Measurements from ENCODE around the gene ADGRB2. TPM values are rescaled to one million over a fixed set of nuclear protein-coding genes. Genes with fewer than 3 reads are reported as not detected.
A peak's percentile ranks its signal among the peaks of the same experiment; 100 is the strongest.
"Not testable (repeated sequence)": the region's sequence is repeated elsewhere in the genome, so short reads cannot be mapped to it uniquely, and the experiment has no call there.

The ADGRB2 gene
- total RNA-seq, 2 donors from 2014 or later = 3.8 to 5.3 TPM

DNA sequence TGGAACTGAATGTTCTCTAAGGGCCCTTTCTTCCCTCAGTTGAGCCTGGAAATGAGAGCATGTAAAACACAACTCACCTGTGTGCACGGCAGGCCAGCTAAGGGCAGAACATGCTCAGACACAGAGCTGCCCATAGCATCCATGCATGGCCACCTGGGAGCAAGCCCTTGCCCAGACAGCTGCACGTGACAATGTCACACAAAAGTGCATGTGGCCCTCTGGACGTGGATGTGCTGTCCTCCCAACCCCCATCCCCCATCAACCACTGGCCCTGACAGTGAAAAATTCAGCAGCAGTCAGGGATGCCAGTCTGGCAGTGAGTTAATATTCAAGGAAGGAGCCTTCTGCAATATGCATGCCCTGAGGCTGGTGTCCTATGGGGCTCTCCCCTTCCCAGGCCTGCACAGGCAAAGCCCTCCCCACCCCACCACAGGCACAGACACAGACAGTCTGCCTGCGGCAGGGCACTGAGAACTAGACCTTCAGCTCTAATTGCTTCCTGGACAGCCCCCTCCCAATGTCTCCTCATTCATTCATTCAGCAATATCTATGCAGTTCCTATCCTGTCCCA is 45.7 kb downstream of the ADGRB2 start:
- intact Hi-C loops (cut with DNase I) = loop anchor here in 1 of 2 donors (10.0 kb wide), 2 partner anchors 66 to 144 kb away; partner anchors contain the start of gene TINAGL1

DNA sequence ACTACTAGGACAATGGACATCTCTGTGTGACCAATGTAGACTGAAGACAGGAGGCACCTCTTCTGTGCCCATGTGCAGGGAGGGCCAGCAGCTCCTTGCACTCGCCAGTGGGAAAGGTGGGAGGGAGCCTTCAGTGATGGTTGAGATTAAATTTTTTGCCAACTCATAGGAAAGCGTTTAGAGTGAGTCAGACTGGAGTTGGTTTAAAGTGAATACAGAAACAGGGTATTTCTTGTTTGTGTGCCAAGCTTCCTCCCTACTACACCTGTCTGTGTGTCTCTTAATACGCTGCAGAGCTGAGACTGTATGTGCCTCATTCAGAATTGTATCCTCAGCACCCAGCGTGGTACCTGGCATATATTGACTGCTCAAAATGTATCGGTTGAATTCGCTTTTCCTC is 46.8 kb downstream of the ADGRB2 start:
- intact Hi-C loops (cut with DNase I) = loop anchor here in 1 of 2 donors (10.0 kb wide), 2 partner anchors 67 to 143 kb away; partner anchors contain the start of gene TINAGL1
- no peak for DNase-seq (ENCODE audit: low spot score)

More for the DNA sequence above, 45.7 kb downstream of the ADGRB2 start:
- DNase-seq (ENCODE audit: low spot score) = no peak

DNA sequence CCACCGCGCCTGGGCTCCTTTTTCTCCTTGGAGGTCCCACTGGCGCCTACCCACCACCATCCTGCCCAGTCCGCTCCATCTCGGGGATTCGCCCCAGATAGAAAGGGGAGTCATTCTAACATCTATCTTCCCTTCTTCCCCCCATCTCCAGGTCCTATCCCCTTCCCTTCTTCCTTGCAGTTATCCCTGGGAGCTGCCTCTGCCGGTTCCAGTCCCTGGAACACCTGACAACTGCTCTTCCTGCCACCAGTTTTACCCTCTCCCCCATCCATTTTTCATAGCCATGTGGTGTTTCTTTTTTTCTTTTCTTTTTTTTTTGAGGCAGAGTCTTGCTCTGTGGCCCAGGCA is 48.3 kb downstream of the ADGRB2 start:
- intact Hi-C loops (cut with DNase I) = loop anchor here in 1 of 2 donors (10.0 kb wide), 2 partner anchors 69 to 141 kb away; partner anchors contain the start of gene TINAGL1
- no peak for DNase-seq (ENCODE audit: low spot score)

DNA sequence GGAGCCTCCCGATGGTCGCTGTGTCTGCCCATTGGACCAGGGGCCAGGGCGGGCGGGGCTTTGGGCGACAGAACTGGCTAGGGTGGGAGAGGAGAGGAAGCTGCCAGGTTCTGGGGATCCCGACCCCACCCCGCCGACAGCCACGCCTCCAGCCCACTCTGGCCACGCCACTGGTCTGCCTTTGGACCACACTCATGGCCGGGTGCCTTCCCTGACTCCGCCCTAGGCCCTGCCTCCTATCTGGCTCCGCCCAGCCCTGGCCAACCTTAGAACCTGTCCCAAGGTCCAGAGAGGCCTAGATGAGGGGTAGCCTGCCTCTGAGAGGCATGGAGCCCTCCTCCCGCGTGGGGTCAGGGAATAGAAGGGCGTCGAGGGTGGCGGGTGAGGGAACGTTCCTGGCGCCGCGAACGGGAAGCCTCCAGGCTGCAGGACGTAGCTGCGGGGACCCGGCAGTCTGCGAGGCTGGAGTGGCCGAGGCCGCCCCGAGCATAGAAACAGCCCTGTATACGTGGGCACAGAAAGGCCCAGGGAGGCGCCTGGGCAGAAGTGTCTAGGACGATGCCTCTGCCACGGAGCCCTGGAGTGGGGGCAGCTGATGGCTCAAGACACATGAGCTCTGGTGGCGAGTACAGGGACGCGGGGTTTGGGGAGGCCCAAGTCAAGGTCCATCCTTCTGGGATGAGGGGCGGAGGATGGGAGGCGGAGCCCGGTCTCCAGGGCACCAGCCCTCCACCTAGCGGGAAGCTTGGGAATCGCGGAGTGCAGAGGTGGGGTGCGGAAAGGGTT is 48.9 kb downstream of the ADGRB2 start:
- peak; percentile 98 for DNase-seq (ENCODE audit: low spot score)
- intact Hi-C loops (cut with DNase I) = loop anchor here in 1 of 2 donors (10.0 kb wide), 2 partner anchors 70 to 140 kb away; partner anchors contain the start of gene TINAGL1

DNA sequence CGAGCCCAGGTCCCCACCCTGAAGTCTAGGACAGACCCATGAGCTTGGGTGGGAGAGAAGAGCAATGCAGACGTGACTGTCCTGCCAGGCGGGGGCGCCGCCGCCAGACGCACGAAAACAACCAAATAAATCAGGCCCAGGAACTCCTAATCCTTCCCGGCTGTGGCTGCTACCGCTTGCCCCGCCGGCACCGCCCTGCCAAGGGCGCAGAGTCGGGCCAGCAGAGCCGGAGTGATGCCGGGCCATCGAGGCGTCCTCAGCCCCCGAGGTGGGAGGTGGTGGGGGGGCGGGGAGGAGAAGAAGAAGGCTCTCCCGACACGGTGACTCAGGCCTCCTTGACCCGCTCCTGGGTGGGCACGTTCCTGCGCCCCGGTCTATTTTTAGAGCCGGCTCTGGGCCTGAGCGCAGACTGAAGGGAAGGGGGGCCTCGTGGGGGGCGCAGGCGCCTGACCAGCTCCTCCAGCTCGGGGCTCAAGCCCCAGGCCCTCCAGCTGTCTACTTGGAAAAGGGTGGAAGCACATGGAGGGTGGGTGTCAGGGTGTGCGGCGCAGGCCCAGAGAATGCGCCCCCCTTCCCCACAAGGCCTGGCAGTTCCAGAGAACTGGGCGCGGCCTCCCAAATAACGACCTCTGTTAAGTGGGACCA is 49.6 kb downstream of the ADGRB2 start:
- DNase-seq (ENCODE audit: low spot score) = peak; percentile 96
- intact Hi-C loops (cut with DNase I) = loop anchor here in 1 of 2 donors (10.0 kb wide), 2 partner anchors 70 to 140 kb away; partner anchors contain the start of gene TINAGL1

DNA sequence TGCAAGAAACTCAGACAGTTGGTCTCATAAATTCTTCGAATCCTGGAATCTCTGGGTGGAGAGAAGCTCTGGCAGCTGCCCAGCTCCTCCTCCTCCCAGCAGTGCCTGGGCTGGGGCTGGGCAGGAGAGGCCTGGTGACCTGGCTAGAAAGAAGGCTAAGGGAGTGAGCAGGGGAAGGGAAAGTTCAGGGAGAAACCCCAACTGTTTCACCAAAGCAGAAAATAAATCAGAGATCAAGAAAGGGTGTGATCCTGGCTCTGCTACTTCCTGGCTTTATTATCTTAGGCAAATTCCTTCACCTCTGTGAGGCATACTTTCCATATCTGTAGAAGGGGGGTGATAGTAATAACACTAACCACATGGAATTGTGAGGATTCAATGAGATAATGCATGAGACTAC is 51.5 kb downstream of the ADGRB2 start:
- intact Hi-C loops (cut with DNase I) = loop anchor here in 1 of 2 donors (10.0 kb wide), 2 partner anchors 72 to 138 kb away; partner anchors contain the start of gene TINAGL1
- DNase-seq (ENCODE audit: low spot score) = peak; percentile 94

DNA sequence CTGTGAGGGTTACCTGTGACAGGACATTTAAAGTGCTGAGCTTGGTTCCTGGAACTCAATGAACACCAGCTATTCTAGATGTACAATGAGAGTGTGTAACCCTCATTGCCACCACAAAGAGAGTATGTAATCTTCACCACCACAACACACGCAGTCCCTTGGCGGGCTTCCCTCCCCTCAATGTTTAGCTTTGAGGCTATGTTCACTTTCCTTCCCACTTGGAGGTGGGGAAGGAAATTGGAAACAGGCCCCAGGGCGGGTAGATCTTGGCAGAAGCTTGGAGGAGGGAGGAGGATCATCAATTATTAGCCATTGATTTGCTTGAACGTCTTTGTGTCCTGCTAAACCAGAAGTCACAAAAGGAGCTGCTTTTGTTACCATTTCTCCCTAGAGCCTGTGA is 52.1 kb downstream of the ADGRB2 start:
- intact Hi-C loops (cut with DNase I) = loop anchor here in 1 of 2 donors (10.0 kb wide), 2 partner anchors 73 to 137 kb away; partner anchors contain the start of gene TINAGL1
- no peak for DNase-seq (ENCODE audit: low spot score)

DNA sequence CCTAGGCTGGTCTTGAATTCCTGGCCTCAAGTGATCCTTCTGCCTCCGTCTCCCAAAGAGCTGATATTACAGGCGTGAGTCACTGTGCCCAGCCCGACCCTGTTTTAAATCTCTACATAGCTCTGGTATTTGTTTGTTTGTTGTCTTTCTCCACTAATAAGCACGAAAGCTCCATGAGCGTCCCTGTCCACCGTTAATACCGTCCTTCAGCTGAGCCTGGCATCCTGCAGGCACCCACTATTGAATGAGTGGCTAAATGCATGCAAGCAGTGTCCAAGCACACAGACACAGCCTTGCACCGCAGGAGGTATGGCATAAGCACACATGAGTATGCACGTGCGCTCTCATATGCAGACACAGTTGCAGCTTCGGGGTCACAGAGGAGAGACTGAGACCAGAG is 55.8 kb downstream of the ADGRB2 start:
- DNase-seq (ENCODE audit: low spot score) = no peak
- intact Hi-C loops (cut with DNase I) = loop anchor here in 1 of 2 donors (5.0 kb wide), 1 partner anchor 46 kb away; no protein-coding TSS in a partner anchor

DNA sequence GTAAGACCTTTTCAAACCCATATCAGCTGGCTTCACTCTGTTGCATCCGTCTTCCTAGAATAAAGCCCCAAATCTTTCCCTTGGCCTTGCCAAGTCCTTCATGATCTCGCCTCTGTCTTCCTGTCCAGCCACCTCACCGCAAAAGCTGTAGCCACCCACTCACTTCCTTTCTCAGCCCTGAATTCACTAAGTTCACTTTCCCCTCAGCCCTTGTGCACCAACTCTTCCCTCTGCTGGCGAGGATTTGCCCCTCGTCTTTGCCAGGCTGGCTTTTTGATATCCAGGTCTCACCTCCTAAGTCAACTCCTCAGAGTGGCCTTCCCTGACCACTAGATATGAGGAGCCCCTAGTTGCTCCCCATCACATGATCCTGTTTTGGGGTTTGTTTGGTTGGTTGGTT is 56.4 kb downstream of the ADGRB2 start:
- no peak for DNase-seq (ENCODE audit: low spot score)
- intact Hi-C loops (cut with DNase I) = loop anchor here in 1 of 2 donors (5.0 kb wide), 1 partner anchor 45 kb away; no protein-coding TSS in a partner anchor

DNA sequence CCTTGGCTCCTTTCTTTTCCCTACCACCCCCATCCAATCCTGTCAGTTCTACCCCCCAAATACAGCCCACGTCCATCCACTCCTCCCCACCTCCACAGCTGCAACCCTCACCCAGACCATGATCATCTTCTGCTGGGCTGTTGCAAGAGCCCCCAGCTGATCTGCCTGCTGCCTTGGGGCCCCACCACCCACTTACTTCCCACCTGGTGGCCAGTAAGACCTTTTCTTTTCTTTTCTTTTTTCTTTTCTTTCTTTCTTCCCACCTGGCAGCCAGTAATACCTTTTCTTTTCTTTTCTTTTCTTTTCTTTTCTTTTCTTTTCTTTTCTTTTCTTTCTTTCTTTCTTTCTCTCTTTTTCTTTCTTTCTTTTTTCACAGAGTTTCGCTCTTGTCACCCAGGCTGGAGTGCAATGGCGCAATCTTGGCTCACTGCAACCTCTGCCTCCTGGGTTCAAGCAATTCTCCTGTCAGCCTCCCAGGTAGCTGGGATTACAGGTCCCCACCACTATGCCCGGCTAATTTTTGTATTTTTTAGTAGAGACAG is 57.0 kb downstream of the ADGRB2 start:
- DNase-seq (ENCODE audit: low spot score) = not testable (repeated sequence)
- intact Hi-C loops (cut with DNase I) = loop anchor here in 1 of 2 donors (5.0 kb wide), 1 partner anchor 45 kb away; no protein-coding TSS in a partner anchor

DNA sequence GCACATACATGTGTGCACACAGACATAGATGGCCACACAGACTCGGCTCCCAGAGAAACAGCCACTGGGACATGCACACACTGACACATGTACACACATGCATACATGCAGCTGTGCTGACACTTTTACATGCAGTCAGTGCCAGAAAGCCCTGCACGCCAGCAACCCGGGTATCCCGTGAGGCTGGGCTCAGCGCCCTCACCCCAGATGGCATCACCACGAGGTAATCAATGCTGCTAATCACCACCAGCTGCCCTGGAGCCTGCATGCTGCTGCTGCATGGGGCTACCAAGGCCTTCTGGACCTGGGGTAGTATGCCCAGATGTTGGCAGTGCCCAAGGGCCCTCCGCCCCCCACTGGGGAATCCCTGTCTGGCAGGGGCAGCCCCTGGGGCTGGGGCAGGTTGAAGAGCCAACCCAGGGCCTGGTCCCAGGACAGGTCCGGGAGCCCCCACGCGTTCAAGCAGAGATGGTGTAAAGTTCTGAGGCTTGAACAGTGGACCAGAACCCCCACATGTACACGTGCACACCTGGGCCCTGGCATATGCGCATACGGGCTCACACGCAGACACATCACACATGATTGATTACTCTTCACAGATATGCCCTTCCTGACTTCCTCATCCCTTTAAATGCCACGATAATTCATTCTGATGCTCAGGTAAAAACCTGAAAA is 57.6 kb downstream of the ADGRB2 start:
- DNase-seq (ENCODE audit: low spot score) = no peak
- intact Hi-C loops (cut with DNase I) = loop anchor here in 1 of 2 donors (5.0 kb wide), 1 partner anchor 44 kb away; no protein-coding TSS in a partner anchor

DNA sequence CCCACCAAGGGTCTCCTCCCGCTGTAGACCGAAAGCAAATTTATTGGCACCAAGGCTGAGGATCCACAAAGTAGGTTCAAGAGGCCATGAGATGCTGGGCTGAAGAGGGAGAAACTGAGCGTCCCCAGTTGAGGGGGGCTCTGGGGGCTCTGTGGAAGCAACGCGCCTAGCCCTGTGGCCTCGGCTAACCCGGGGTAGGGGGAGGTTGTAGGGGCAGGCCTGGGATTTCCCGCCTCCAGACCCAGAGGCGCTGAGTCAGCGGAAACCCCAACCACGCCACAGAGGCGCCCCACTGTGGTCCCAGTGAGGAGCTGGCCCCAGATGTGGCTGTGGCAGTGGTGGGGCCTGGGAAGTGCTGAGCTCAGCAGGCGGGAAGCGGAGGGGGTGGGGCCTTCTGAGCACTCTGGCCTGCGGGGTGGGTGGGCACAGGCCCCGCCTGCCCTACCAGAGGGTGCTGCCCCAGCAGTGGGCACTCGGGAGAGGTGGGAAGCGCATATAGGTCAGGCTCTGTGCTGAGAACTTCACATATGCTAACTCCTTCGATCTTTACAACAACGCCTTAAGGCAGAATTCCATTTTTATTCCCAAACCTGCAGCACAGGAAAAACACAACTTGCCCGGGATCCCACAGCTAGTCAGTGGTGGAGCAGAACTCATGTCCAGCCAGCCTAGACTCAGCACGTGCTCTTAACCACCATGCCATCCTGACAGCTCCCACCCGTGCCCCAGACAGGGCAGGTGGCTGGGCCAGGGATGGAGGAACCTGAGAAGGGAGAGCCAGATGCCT is 58.9 kb downstream of the ADGRB2 start:
- DNase-seq (ENCODE audit: low spot score) = peak; percentile 93
- intact Hi-C loops (cut with DNase I) = loop anchor here in 1 of 2 donors (5.0 kb wide), 1 partner anchor 43 kb away; no protein-coding TSS in a partner anchor

DNA sequence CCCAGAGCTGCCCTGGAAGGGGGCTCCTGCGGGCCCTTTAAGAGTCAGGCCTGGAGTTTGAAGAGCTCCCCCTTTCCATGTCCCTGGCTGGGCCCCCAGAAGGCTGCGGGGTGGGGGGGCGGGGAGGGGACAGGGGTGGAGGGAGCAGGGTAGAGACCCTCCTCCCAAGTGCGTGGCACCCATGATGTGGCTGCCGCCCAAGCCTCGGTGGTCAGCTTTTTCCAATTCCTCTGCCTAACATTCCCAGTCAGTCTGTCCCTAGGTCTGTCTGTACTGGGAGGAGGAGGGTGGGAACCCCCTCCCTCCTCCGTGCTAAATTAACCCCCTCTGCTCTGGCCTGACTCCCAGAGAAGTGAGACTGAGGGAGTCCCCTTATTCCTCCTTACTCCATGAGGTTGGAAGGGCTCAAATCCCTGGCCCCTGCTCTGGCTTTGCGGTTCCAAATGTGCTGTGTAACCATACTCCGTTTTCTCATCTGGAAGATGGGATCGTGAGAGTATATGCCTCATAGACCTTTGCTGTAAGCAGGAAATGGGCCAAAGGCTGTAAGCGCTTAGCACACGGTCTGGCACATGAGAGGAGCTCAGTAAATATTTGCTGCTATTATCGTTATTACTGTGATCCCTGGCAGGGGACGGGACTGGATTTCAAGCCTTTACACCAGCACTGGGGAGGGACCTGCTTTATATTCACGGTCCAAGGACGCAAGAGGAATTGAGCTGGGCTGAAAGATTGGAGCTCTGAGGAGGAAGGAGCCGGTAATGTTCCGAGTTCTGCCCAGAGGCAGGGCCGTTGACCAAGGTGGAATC is 59.7 kb downstream of the ADGRB2 start:
- DNase-seq (ENCODE audit: low spot score) = no peak
- intact Hi-C loops (cut with DNase I) = loop anchor here (5.0 kb wide), 2 partner anchors 37 to 42 kb away; no protein-coding TSS in a partner anchor

DNA sequence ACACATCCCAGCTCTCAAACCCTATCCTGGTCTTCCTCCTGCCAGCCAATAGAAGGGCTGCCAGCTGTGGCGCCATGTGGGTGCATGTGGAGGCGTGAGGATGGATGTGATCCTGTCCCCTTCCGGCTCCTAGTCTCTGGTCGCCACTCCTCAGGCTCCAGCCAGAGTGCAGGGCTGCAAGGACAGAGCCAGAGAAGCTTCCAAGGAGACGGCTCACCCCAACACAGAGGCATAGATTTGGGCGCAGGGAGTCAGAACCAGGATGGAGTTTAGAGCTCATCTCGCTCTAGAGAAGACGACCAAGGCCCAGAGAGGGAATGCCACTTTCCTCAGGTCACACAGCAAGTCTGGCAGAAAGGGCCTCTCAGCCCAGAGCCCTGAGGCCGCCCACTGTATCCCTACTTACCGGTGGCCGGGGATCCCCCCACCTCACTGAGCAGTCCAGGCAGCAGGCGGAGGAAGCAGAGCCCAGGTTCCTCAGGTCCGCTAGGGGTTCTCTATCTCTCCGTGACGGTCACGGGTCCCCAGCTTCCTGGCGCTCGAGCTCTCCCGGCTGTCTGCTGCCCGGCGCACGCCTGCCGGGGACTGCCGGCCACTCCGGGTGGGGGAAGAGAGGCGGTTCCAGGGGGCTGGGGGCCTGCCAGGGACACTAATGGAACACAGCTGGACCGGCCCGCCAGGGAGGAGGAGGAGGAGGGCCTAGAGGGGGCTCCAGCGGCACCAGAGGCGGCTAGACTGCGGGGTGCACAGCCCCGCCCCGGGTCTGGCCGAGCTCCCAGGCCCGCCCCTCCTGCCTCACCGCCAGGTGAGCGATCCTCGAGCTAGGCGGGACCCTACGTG is 60.5 kb downstream of the ADGRB2 start, which contains the start of gene COL16A1:
Gene COL16A1 (minus strand): TSS at position 587 of the 840 bp plus-strand sequence. CDS start 1,824 bp downstream, outside the sequence.
- intact Hi-C loops (cut with DNase I) = loop anchor here in 1 of 2 donors (5.0 kb wide), 1 partner anchor 36 kb away; no protein-coding TSS in a partner anchor
- peak; percentile 95 for DNase-seq (ENCODE audit: low spot score)

DNA sequence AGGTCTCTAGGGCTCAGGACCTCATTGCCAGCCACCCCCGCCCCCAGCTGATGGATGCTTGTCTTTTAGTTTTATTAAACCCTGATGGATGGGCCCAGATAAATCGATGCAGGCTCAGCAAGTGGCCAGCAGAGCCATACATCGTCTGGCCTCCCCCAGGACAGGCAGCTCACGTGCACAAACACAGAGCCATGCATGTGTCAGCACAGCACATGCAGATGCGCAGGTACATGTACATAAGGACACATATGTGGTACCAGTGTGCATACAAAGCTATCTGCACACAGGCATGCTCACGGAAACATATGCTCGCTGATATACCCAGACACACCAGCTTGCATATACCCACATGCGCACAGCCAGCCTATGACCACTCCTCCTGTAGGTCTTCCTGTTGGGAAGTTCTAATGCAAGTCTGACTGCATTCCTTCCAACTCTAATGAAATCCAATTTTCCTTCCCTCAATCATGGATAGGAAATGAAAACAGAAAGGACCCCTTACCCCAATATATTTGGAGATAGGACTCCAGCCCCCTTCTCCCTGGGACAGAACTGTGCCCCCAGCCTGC is 61.2 kb downstream of the ADGRB2 start:
- intact Hi-C loops (cut with DNase I) = loop anchor here in 1 of 2 donors (5.0 kb wide), 1 partner anchor 36 kb away; no protein-coding TSS in a partner anchor
- no peak for DNase-seq (ENCODE audit: low spot score)

All from posterior vena cava (tissue), 2 donors.